Measurements from ENCODE around the gene IRF2BP2. TPM values are rescaled to one million over a fixed set of nuclear protein-coding genes. Genes with fewer than 3 reads are reported as not detected.

The IRF2BP2 gene
- total and polyA plus RNA-seq, 11 donors, result 36.1 to 126 (median 80.1) TPM

DNA sequence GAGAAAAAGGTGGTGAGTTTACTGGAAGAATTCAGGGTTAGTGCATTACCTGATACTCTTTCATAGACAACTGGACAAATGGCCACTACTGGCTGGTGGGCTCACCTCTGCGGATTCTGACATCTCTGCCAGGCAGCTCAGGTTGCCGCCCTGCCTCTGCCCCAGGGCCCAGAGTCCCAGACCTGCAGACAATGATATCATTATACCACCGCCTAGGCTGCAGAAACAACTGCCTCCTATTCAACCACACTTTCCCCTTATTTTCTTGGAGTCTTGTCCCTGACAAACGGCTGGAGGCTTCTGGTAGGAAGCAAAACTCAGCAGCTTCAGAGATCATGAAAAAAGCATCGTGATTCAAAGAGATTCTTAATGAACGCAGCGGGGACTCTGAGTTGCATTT, 37.0 kb downstream of the IRF2BP2 start:
- Histone ChIP-seq H3K4me3 (no peak overlapping the region), H3K36me3 (no peaks in the 10 kb centered on the region), H3K27ac (peak overlapping the region in 5 of 12 donors; percentile 10 to 27 (median 22)), H3K27me3 (no peaks in the 10 kb centered on the region), H3K4me1 (peaks cover 0 to 31% (median 5%) of the 10 kb centered on the region in 12 donors), H3K9me3 (no peaks in the 10 kb centered on the region)
- DNase-seq (no peak), ATAC-seq (no peak)
- intact Hi-C loops (cut with DNase I), result no loop called here
- WGBS, 4 donors, result 75 to 78% (median 77%) methylated on average over 7 of the region's 7 CpGs
- no peak for TF ChIP-seq POLR2A (IDR thresholded peaks at IDR 0.05)
- TF ChIP-seq, protein P1, sequence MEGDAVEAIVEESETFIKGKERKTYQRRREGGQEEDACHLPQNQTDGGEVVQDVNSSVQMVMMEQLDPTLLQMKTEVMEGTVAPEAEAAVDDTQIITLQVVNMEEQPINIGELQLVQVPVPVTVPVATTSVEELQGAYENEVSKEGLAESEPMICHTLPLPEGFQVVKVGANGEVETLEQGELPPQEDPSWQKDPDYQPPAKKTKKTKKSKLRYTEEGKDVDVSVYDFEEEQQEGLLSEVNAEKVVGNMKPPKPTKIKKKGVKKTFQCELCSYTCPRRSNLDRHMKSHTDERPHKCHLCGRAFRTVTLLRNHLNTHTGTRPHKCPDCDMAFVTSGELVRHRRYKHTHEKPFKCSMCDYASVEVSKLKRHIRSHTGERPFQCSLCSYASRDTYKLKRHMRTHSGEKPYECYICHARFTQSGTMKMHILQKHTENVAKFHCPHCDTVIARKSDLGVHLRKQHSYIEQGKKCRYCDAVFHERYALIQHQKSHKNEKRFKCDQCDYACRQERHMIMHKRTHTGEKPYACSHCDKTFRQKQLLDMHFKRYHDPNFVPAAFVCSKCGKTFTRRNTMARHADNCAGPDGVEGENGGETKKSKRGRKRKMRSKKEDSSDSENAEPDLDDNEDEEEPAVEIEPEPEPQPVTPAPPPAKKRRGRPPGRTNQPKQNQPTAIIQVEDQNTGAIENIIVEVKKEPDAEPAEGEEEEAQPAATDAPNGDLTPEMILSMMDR (IDR thresholded peaks at IDR 0.05), result no peak

DNA sequence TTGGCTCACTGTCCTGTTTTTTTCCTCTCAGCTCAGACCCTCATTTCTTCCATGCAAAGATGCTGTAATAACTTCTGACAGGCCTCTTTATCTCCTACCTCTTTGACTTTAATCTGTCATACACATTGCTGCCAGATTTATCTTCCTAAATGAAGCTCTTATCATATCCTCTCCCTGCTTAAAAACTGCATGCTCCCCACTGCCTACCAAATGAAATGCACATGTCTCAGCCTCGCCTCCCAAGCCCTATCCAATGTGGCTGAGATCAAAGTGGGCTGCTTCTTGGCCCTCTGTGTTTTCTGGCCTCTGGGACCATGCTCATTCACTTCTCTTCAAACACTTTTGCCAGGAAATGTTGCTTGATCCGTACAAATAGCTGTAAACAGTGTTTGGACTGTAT, 38.3 kb downstream of the IRF2BP2 start:
- peaks cover 0 to 31% (median 5%) of the 10 kb centered on the region in 12 donors for H3K4me1 ChIP-seq
- WGBS, 4 donors, result 72 to 91% (median 80%) methylated on average over 2 of the region's 2 CpGs
- H3K27ac ChIP-seq, result no peak overlapping the region
- no peaks in the 10 kb centered on the region for H3K27me3 ChIP-seq
- intact Hi-C loops (cut with DNase I), result no loop called here
- H3K4me3 ChIP-seq, result no peak overlapping the region
- no peak for ATAC-seq
- H3K9me3 ChIP-seq, result no peaks in the 10 kb centered on the region
- TF ChIP-seq POLR2A (IDR thresholded peaks at IDR 0.05), result no peak
- TF ChIP-seq, protein P1 (IDR thresholded peaks at IDR 0.05), result no peak
- H3K36me3 ChIP-seq, result no peaks in the 10 kb centered on the region
- no peak for DNase-seq

DNA sequence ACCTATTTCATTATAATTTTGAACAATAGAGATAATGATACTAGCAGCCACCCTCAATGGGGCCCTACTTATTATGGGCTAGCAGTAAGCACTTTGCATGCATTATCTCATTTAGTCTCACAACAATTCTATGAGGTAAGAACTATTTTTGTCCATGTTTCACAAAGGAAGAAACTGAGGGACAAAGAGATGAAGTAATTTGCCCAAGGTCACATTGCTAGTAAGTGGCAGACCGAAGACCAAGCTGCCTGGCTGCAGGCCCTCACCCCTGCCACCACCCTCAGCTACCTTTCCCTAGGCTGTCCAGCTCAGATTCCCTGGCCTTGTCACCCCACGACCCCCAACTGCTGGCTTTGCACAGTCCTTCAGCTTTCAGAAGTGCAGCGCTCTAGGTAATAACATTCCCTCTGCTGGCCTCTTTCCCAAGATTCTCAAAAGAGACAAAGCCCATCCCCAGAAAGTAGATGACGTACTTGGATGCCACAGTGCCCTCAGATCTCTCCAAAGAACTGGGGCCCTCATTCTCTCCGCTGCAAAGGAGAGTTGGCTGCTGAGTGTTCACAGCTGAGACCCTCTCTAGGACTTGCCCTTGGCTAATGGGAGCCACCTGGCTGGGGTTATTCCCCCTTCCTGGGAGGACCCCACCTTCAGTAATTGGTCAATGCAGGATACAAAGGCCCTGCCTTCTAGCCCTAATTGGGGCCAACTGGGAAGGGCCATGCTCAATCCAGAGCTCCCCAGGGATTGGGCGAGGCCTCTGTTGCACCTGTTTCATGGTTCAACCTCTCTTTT, 39.5 kb downstream of the IRF2BP2 start:
- intact Hi-C loops (cut with DNase I), result no loop called here
- ATAC-seq, result peak in 3 of 4 donors; percentile 59 to 69 (median 64)
- no peaks in the 10 kb centered on the region for H3K27me3 ChIP-seq
- H3K36me3 ChIP-seq, result no peaks in the 10 kb centered on the region
- peaks cover 0 to 31% (median 5%) of the 10 kb centered on the region in 12 donors for H3K4me1 ChIP-seq
- peak overlapping the region in 6 of 12 donors; percentile 26 to 46 (median 34) for H3K27ac ChIP-seq
- no peak for TF ChIP-seq POLR2A (IDR thresholded peaks at IDR 0.05)
- TF ChIP-seq, protein P1 (IDR thresholded peaks at IDR 0.05), result no peak
- no peak for DNase-seq
- no peaks in the 10 kb centered on the region for H3K9me3 ChIP-seq
- 75 to 91% (median 82%) methylated on average over 6 of the region's 6 CpGs for WGBS, 4 donors
- no peak overlapping the region for H3K4me3 ChIP-seq

DNA sequence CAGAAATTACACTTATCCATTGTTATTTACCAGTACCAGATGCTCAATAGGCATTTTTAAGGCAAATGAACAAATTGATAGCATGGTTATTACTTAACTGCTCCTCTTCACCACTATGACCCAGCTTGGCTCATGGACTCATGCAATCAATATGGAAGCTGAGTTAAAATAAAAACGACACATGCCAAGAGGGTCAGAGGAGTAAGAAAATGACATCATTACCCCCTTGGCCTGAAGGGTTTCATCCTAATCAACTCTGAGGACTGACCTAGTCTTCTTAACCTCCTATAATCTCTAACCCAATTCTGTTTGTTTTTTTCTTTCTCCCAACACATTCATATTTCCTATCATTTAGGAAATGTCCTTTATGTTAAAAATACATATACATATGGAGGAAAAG, 41.6 kb downstream of the IRF2BP2 start:
- no peaks in the 10 kb centered on the region for H3K36me3 ChIP-seq
- 72 to 91% (median 86%) methylated on average over 1 of the region's 1 CpG for WGBS, 4 donors
- no peaks in the 10 kb centered on the region for H3K27me3 ChIP-seq
- no peak overlapping the region for H3K4me3 ChIP-seq
- TF ChIP-seq POLR2A (IDR thresholded peaks at IDR 0.05), result no peak
- TF ChIP-seq, protein P1 (IDR thresholded peaks at IDR 0.05), result no peak
- ATAC-seq (no peak), DNase-seq (no peak)
- no peaks in the 10 kb centered on the region for H3K9me3 ChIP-seq
- H3K4me1 ChIP-seq, result peaks cover 0 to 25% (median 2%) of the 10 kb centered on the region in 12 donors
- intact Hi-C loops (cut with DNase I), result no loop called here
- no peak overlapping the region for H3K27ac ChIP-seq
